Glutamatergic neuron (in vitro differentiated cells): ENCODE results near the gene OR13F1. TPM values are rescaled to one million over a fixed set of nuclear protein-coding genes. Genes with fewer than 3 reads are reported as not detected.
A peak's percentile ranks its signal among the peaks of the same experiment; 100 is the strongest.
"Not testable (repeated sequence)": the region's sequence is repeated elsewhere in the genome, so short reads cannot be mapped to it uniquely, and the experiment has no call there.

ENCODE experiments used
- DNase-seq: peaks from one replicate; pipeline ENCODE4 v3.0.0; 2022
- H3K27ac Mint-ChIP-seq: one replicate; pipeline ENCODE4 v1.8.0; 2020; ENCODE audit warnings: mild to moderate bottlenecking, mixed read lengths, inconsistent platforms; ENCODE audit not compliant: unreplicated experiment
- H3K27me3 Mint-ChIP-seq: one replicate; pipeline ENCODE4 v1.8.0; 2020; ENCODE audit warnings: mild to moderate bottlenecking, moderate library complexity, mixed read lengths, inconsistent platforms; ENCODE audit not compliant: unreplicated experiment
- H3K36me3 Mint-ChIP-seq: one replicate; pipeline ENCODE4 v1.8.0; 2020; ENCODE audit warnings: mild to moderate bottlenecking, mixed read lengths, inconsistent platforms; ENCODE audit not compliant: unreplicated experiment
- H3K4me1 Mint-ChIP-seq: one replicate; pipeline ENCODE4 v1.8.0; 2020; ENCODE audit warnings: mild to moderate bottlenecking, low read depth, mixed read lengths, inconsistent platforms; ENCODE audit not compliant: unreplicated experiment
- H3K4me3 Mint-ChIP-seq: one replicate; pipeline ENCODE4 v1.8.0; 2020; ENCODE audit warnings: mild to moderate bottlenecking, mixed read lengths, inconsistent platforms; ENCODE audit not compliant: unreplicated experiment
- H3K9me3 Mint-ChIP-seq: one replicate; pipeline ENCODE4 v1.8.0; 2020; ENCODE audit warnings: mild to moderate bottlenecking, moderate library complexity, mixed read lengths, inconsistent platforms; ENCODE audit not compliant: unreplicated experiment
- CTCF ChIP-seq: fragments of 200-600 bp; sonication (generic); IDR thresholded peaks from one replicate; pipeline ENCODE4 v1.5.0; 2021; ENCODE audit not compliant: partially characterized antibody, unreplicated experiment
- total RNA-seq: library from RNA; stranded (reverse); fragmentation: NEBNext Ultra II Directional; extraction: Animal tissue kit (Norgen Biotek cat#: 25700); gene quantifications from one replicate; pipeline ENCODE4 v1.2.1, GENCODE V29; 2021; ENCODE audit not compliant: unreplicated experiment

Gene OR13F1
- total RNA-seq, 1 donor from 2014 or later = not detected

- TF ChIP-seq CTCF = no peak
- Mint-ChIP-seq H3K27ac (no peak overlapping the region), H3K36me3 (no peaks in the 10 kb centered on the region), H3K9me3 (no peaks in the 10 kb centered on the region), H3K4me1 (no peaks in the 10 kb centered on the region), H3K27me3 (no peaks in the 10 kb centered on the region), H3K4me3 (no peak overlapping the region)
- DNase-seq = no peak
Measured at GRCh38 chr9:104485014-104485413, 19.0 kb upstream of the OR13F1 start.

GRCh38 chr9:104494808-104495207, 9.3 kb upstream of the OR13F1 start:
- TF ChIP-seq CTCF = peak; percentile 59
- Mint-ChIP-seq H3K27me3 (no peaks in the 10 kb centered on the region), H3K36me3 (no peaks in the 10 kb centered on the region), H3K9me3 (no peaks in the 10 kb centered on the region), H3K27ac (no peak overlapping the region), H3K4me1 (no peaks in the 10 kb centered on the region), H3K4me3 (no peak overlapping the region)
- no peak for DNase-seq

DNA sequence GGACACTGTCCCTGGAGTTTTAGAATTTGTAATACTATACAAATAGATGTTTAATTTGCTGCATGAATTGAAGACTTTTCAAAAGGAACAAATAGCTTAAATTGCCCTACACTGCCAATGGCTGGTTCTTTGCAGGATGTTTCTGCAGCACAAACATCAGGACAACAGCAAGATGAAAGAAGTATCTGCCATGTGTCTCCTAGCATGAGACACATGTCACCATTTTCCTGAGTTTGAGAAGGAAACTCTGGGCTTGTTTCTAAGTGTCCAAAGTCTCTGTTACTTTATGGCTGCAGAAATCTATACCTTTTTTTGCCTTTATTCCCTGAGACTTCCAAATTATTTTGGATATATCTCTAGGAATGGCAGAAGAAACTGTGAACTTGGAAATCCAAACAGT, 623 bp upstream of the OR13F1 start:
- no peaks in the 10 kb centered on the region for H3K36me3 Mint-ChIP-seq
- no peak overlapping the region for H3K4me3 Mint-ChIP-seq
- H3K4me1 Mint-ChIP-seq = no peaks in the 10 kb centered on the region
- no peak for DNase-seq
- H3K27ac Mint-ChIP-seq = no peak overlapping the region
- no peak for TF ChIP-seq CTCF
- H3K9me3 Mint-ChIP-seq = no peaks in the 10 kb centered on the region
- H3K27me3 Mint-ChIP-seq = no peaks in the 10 kb centered on the region

GRCh38 chr9:104506565-104506964, 2.5 kb downstream of the OR13F1 start:
- no peak for TF ChIP-seq CTCF
- no peaks in the 10 kb centered on the region for H3K4me1 Mint-ChIP-seq
- H3K27ac Mint-ChIP-seq = no peak overlapping the region
- H3K9me3 Mint-ChIP-seq = no peaks in the 10 kb centered on the region
- no peak overlapping the region for H3K4me3 Mint-ChIP-seq
- no peaks in the 10 kb centered on the region for H3K36me3 Mint-ChIP-seq
- no peaks in the 10 kb centered on the region for H3K27me3 Mint-ChIP-seq
- DNase-seq = no peak

DNA sequence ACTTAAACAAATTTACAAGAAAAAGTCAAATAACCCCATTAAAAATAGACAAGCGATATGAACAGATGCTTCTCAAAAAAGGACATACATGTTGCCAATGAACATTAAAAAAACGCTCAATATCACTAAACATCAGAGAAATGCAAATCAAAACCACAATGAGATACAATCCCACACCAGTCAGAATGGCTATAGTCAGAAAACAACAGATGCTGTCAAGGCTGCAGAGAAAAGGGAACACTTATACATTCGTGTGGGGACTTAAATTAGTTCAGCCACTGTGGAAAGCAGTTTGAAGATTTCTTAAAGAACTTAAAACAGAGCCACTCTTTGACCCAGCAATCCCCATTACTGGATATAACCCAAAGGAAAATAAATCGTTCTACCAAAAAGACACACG, 10.8 kb downstream of the OR13F1 start:
- no peak for TF ChIP-seq CTCF
- Mint-ChIP-seq H3K36me3 (no peaks in the 10 kb centered on the region), H3K27ac (no peak overlapping the region), H3K9me3 (no peaks in the 10 kb centered on the region), H3K4me1 (no peaks in the 10 kb centered on the region), H3K4me3 (no peak overlapping the region), H3K27me3 (no peaks in the 10 kb centered on the region)
- no peak for DNase-seq

DNA sequence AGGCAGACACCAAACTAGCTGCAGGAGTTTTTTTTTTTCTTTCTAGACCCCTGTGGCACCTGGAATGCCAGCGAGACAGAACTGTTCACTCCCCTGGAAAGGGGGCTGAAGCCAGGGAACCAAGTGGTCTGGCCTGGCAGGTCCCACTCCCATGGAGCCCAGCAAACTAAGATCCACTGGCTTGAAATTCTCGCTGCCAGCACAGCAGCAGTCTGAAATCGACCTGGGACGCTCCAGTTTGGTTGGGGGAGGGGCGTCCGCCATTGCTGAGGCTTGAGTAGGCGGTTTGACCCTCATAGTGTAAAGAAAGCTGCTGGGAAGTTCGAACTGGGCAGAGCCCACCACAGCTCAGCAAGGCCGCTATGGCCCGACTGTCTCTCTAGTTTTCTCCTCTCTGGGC, 16.2 kb downstream of the OR13F1 start:
- not testable (repeated sequence) for H3K4me3 Mint-ChIP-seq, H3K4me1 Mint-ChIP-seq, H3K27me3 Mint-ChIP-seq, H3K36me3 Mint-ChIP-seq, DNase-seq, H3K9me3 Mint-ChIP-seq, H3K27ac Mint-ChIP-seq
